GM21723 (cell line): ENCODE measurements around the gene ZNF189.

ENCODE experiments used
- ATAC-seq: cut with Tn5 transposase; IDR thresholded peaks from one replicate; pipeline ENCODE4 v1.9.1; 2021; ENCODE audit warnings: mild to moderate bottlenecking, moderate library complexity; ENCODE audit not compliant: unreplicated experiment

The ZNF189 gene

GRCh38 chr9:101398068-101398929 lies at the start of gene ZNF189, which contains the start of gene MRPL50:
TSS of gene ZNF189 (plus strand) at chr9:101398851. CDS start at chr9:101399157, 306 bp downstream.
TSS of gene MRPL50 (minus strand) at chr9:101398618. CDS start at chr9:101398592, 26 bp downstream.
- peak; percentile 98 for ATAC-seq

GRCh38 chr9:101350285-101350684 lies 48.4 kb upstream of the ZNF189 start:
- no peak for ATAC-seq

GRCh38 chr9:101352892-101353463 lies 45.7 kb upstream of the ZNF189 start:
- no peak for ATAC-seq

GRCh38 chr9:101353683-101354082 lies 45.0 kb upstream of the ZNF189 start:
- ATAC-seq, result no peak

- ATAC-seq, result no peak
These were observed 44.4 kb upstream of the ZNF189 start for GRCh38 chr9:101354143-101354764.

- ATAC-seq, result no peak
These were observed 43.6 kb upstream of the ZNF189 start for GRCh38 chr9:101354765-101355708.

GRCh38 chr9:101356619-101357018 lies 42.0 kb upstream of the ZNF189 start:
- ATAC-seq, result no peak

- ATAC-seq, result no peak
These were observed 39.0 kb upstream of the ZNF189 start for GRCh38 chr9:101359679-101360078.

- no peak for ATAC-seq
These were observed 38.0 kb upstream of the ZNF189 start for GRCh38 chr9:101360647-101361046.

- ATAC-seq, result no peak
These were observed 36.2 kb upstream of the ZNF189 start for GRCh38 chr9:101362450-101362849.

GRCh38 chr9:101365181-101365580 lies 33.5 kb upstream of the ZNF189 start:
- no peak for ATAC-seq

- ATAC-seq, result no peak
These were observed 32.5 kb upstream of the ZNF189 start for GRCh38 chr9:101366038-101366756.

GRCh38 chr9:101367323-101367722 lies 31.3 kb upstream of the ZNF189 start:
- no peak for ATAC-seq

- no peak for ATAC-seq
These were observed 29.4 kb upstream of the ZNF189 start for GRCh38 chr9:101369286-101369685.

GRCh38 chr9:101369884-101370531 lies 28.6 kb upstream of the ZNF189 start:
- no peak for ATAC-seq

- no peak for ATAC-seq
These were observed 26.8 kb upstream of the ZNF189 start for GRCh38 chr9:101371813-101372212.

- ATAC-seq, result no peak
These were observed 26.1 kb upstream of the ZNF189 start for GRCh38 chr9:101372327-101373118.

- no peak for ATAC-seq
These were observed 23.1 kb upstream of the ZNF189 start for GRCh38 chr9:101375546-101375945.
